SKM-1 (cell line): Measurements from ENCODE around the gene NEK8.
A peak's percentile ranks its signal among the peaks of the same experiment; 100 is the strongest.
"Not testable (repeated sequence)": the region's sequence is repeated elsewhere in the genome, so short reads cannot be mapped to it uniquely, and the experiment has no call there.

Experiments used
- DNase-seq: peaks from one replicate; lab custom pipeline; 2025; ENCODE audit not compliant: unreplicated experiment; lab: John Stamatoyannopoulos, UW

The NEK8 gene

DNA sequence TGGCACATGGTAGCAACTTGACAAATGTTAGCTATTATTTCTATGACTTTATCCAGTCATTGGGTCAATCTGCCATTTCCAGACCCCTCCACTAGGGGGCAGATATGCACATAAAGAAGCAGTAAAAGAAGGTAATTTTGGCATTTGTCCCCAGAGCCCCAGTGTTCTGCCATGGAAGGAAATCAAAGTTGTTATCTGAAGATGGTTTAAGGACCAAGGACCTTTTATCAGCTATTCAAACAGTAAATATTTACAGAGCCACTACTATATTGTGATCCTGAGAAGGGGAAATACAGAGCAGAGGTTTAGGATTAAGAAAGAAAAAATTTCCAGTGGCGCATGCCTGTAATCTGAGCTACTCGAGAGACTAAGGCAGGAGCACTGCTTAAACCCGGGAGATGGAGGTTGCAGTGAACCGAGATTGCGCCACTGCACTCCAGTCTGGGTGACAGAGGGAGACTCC lies 35.2 kb downstream of the NEK8 start:
- DNase-seq = peak; percentile 51

DNA sequence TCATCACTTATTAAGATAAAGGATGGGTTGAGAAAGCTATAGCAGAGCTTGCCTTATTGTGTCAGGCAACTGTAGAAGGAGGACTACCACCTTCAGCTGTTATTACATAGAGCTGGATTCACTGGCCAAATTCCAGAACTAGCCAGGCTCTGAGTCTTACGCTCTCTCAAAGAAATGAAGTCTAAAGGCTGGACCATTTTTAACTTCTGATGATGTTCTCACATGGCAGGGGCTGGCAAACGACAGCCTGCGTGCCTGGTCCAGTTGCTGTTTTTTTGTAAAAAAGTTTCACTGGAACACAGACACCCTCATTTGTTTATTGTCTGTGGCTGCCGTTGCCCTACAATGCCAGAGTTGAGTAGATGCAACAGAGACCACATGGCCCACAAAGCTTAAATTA lies 36.5 kb downstream of the NEK8 start:
- no peak for DNase-seq

- no peak for DNase-seq
These were observed 45.1 kb downstream of the NEK8 start for GRCh38 chr17:28773736-28774135.

DNA sequence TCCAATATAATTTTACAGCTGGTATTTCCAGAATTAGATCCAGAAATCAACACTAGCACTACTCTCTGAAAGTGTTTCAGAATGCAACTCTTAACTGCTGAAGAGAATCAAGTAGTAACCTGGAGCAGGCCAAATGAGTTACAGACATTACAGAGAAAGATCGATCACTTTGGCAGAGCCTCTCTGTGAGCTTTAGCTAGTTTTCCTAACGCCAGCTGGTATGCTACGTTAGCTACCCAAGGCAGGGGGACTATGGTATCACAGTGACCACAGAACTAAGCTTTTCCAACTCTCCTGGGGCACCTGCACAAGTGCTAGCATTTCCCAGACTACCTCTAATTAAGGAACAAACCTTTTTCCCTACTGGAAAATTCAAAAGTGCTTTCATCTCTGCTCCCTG lies 45.6 kb downstream of the NEK8 start:
- no peak for DNase-seq

- DNase-seq = no peak
These were observed 48.6 kb downstream of the NEK8 start for GRCh38 chr17:28777178-28777577.

DNA sequence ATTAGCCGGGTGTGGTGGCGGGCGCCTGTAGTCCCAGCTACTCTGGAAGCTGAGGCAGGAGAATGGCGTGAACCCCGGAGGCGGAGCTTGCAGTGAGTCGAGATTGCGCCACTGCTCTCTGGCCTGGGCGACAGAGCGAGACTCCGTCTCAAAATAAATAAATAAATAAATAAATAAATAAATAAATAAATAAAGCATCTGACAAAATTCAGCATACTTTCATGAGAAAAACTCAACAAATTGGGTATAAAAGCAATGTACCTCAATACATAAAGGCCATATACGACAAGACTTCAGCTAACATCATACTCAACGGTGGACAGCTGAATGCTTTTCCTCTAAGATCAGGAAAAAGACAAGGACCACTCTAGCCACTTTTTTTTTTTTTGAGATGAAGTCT lies 51.0 kb downstream of the NEK8 start:
- DNase-seq = not testable (repeated sequence)

DNA sequence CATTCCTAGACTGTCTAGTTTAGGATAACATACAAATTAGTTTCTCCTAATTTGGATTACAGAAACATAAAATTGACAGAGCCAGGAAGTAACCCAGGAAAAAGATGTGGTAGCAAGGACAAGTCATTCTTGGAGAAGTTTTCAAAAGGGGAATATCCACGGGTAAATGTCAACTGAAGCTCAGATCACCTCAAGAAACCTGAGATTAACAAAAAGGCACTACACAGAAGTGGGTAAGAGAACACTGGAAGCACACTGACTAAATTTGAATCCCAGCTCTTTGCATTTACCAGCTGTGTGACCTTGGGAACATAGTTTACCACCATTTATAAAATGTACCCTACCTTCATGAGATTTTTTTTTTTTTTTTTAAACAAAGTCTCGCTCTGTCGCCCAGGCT lies 54.6 kb downstream of the NEK8 start:
- DNase-seq = no peak

GRCh38 chr17:28788100-28788499 lies 59.5 kb downstream of the NEK8 start:
- no peak for DNase-seq
